Stimulated activated CD8-positive, alpha-beta memory T cell treated with anti-CD3 and anti-CD28 coated beads, Interleukin-12 subunit alpha, Interleukin-12 subunit beta, amount 100 ng/mL, for 1 hour (primary cell): ENCODE results near the gene CD14.
"Not testable (repeated sequence)": the region's sequence is repeated elsewhere in the genome, so short reads cannot be mapped to it uniquely, and the experiment has no call there.

ENCODE experiments used
- DNase-seq: peaks from one replicate; pipeline ENCODE4 v3.0.0-alpha.2; 2020; ENCODE audit warnings: low read depth

CD14 gene

GRCh38 chr5:140595538-140596300, 37.3 kb downstream of the CD14 start:
- no peak for DNase-seq

- no peak for DNase-seq
Measured at GRCh38 chr5:140594169-140594568, 38.8 kb downstream of the CD14 start.

GRCh38 chr5:140593070-140593469, 39.9 kb downstream of the CD14 start:
- not testable (repeated sequence) for DNase-seq

GRCh38 chr5:140591747-140592372, 41.1 kb downstream of the CD14 start:
- no peak for DNase-seq

- DNase-seq: no peak
Measured at GRCh38 chr5:140590861-140591260, 42.1 kb downstream of the CD14 start.

- DNase-seq: no peak
Measured at GRCh38 chr5:140588311-140589070, 44.5 kb downstream of the CD14 start.

GRCh38 chr5:140587495-140587894, 45.5 kb downstream of the CD14 start:
- no peak for DNase-seq
